GM12878 (cell line): ENCODE measurements around the gene RSPH1. TPM values are rescaled to one million over a fixed set of nuclear protein-coding genes. Genes with fewer than 3 reads are reported as not detected.

Experiments
- CEBPB ChIP-seq, 2 experiments: fragments of 150-350 bp in 1 of 2; IDR thresholded peaks; 2 replicates each; pipeline ENCODE4 v1.6.1; 2012 to 2014; ENCODE audit warnings: low read depth in 2 of 2, low read length in 2 of 2, borderline replicate concordance in 1 of 2, inconsistent platforms in 1 of 2
- E4F1 ChIP-seq: fragments of 450-650 bp; IDR thresholded peaks from 2 replicates; pipeline ENCODE4 v1.6.1; 2018; ENCODE audit warnings: borderline replicate concordance, mild to moderate bottlenecking; ENCODE audit not compliant: partially characterized antibody
- EP300 ChIP-seq, 2 experiments: fragments of 150-350 bp in 1 of 2; IDR thresholded peaks; 2 replicates each; pipeline ENCODE4 v1.6.1; 2011 to 2012; ENCODE audit warnings: low read depth in 2 of 2, low read length in 2 of 2, borderline replicate concordance in 1 of 2, improper control_type of control experiment in 1 of 2, inconsistent platforms in 1 of 2; ENCODE audit not compliant: control insufficient read depth in 1 of 2
- HCFC1 ChIP-seq: fragments of 150-350 bp; IDR thresholded peaks from 2 replicates; pipeline ENCODE4 v1.6.1; 2014; ENCODE audit warnings: low read length
- IKZF2 ChIP-seq, 2 experiments: fragments of 450-650 bp; IDR thresholded peaks; 2 replicates each; pipeline ENCODE4 v1.6.1; 2017; ENCODE audit warnings: mild to moderate bottlenecking in 2 of 2, moderate library complexity in 2 of 2
- JUNB ChIP-seq: IDR thresholded peaks from 2 replicates; pipeline ENCODE4 v1.6.1; 2016; ENCODE audit warnings: antibody characterized with exemption, mild to moderate bottlenecking
- MEF2A ChIP-seq: IDR thresholded peaks from 2 replicates; pipeline ENCODE4 v1.6.1; 2011; ENCODE audit warnings: low read depth, mild to moderate bottlenecking, low read length, moderate library complexity; ENCODE audit not compliant: insufficient read depth
- MTA3 ChIP-seq: IDR thresholded peaks from 2 replicates; pipeline ENCODE4 v1.6.1; 2012; ENCODE audit warnings: low read length, inconsistent platforms, borderline replicate concordance
- MXI1 ChIP-seq: fragments of 150-350 bp; IDR thresholded peaks from 2 replicates; pipeline ENCODE4 v1.6.1; 2011; ENCODE audit warnings: low read depth, mild to moderate bottlenecking, inconsistent platforms, low read length, improper control_type of control experiment
- NR2F1 ChIP-seq: fragments of 450-650 bp; conservative IDR thresholded peaks from 2 replicates; pipeline ENCODE4 v1.6.1; 2017; ENCODE audit warnings: mild to moderate bottlenecking
- RAD51 ChIP-seq: fragments of 450-650 bp; IDR thresholded peaks from 2 replicates; pipeline ENCODE4 v1.6.1; 2016; ENCODE audit warnings: moderate library complexity, mild to moderate bottlenecking, inconsistent platforms
- SMAD1 ChIP-seq: fragments of 450-650 bp; IDR thresholded peaks from 2 replicates; pipeline ENCODE4 v1.6.1; 2018; ENCODE audit warnings: mild to moderate bottlenecking, low read depth; ENCODE audit not compliant: partially characterized antibody
- SP1 ChIP-seq: IDR thresholded peaks from one replicate; pipeline ENCODE4 v1.6.1; 2011; ENCODE audit warnings: low read depth, low read length
- SREBF1 ChIP-seq: IDR thresholded peaks from 2 replicates; pipeline ENCODE4 v1.6.1; 2012; ENCODE audit warnings: mild to moderate bottlenecking, low read length
- ZBTB11 ChIP-seq: fragments of 450-650 bp; formaldehyde crosslinking; IDR thresholded peaks from 2 replicates; pipeline ENCODE4 v1.5.0; 2022; ENCODE audit warnings: mild to moderate bottlenecking, missing genetic modification characterization
- polyA plus RNA-seq, 11 experiments: library from polyadenylated mRNA; depleted of rRNA in 4 of 11; unstranded in 6 of 11; stranded (reverse) in 5 of 11; fragments of >200 nt; fragmentation: Nextera tagmentation in 4 of 11; fragmentation: Illumina TruSeq in 1 of 11; extraction: Ambion mirVana in 4 of 11; extraction: Trizol in 1 of 11; gene quantifications; 1 replicate in 1 of 11; 2 replicates in 10 of 11; pipeline versions ENCODE4 v1.2.1 to v1.2.3, GENCODE V29; 2011 to 2016; ENCODE audit warnings: inconsistent platforms in 2 of 11, missing spikeins in 2 of 11, low read depth in 1 of 11
- total RNA-seq, 4 experiments: library from RNA; depleted of rRNA in 3 of 4; stranded (reverse); fragments of >200 nt in 3 of 4; fragmentation: Illumina TruSeq in 1 of 4; extraction: Trizol in 1 of 4; gene quantifications; 2 replicates each; pipeline versions ENCODE4 v1.2.1 to v1.2.3, GENCODE V29; 2013 to 2021
- TF ChIP-seq, protein P1 (sequence below): fragments of 450-650 bp; IDR thresholded peaks from 2 replicates; pipeline ENCODE4 v1.6.1; 2017; ENCODE audit warnings: mild to moderate bottlenecking, low read depth, inconsistent platforms; ENCODE audit not compliant: poor library complexity, severe bottlenecking
- TF ChIP-seq, protein P2 (sequence below): fragments of 450-650 bp; IDR thresholded peaks from 2 replicates; pipeline ENCODE4 v1.6.1; 2017; ENCODE audit warnings: antibody characterized with exemption, mild to moderate bottlenecking, moderate library complexity

RSPH1 gene
- total and polyA plus RNA-seq, 10 of the 15 experiments (the other 5 are each of a cell fraction or from before 2014, with no cell fraction given) = 0.11 to 1.4 (median 0.38) TPM

- TF ChIP-seq, protein P1, sequence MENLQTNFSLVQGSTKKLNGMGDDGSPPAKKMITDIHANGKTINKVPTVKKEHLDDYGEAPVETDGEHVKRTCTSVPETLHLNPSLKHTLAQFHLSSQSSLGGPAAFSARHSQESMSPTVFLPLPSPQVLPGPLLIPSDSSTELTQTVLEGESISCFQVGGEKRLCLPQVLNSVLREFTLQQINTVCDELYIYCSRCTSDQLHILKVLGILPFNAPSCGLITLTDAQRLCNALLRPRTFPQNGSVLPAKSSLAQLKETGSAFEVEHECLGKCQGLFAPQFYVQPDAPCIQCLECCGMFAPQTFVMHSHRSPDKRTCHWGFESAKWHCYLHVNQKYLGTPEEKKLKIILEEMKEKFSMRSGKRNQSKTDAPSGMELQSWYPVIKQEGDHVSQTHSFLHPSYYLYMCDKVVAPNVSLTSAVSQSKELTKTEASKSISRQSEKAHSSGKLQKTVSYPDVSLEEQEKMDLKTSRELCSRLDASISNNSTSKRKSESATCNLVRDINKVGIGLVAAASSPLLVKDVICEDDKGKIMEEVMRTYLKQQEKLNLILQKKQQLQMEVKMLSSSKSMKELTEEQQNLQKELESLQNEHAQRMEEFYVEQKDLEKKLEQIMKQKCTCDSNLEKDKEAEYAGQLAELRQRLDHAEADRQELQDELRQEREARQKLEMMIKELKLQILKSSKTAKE = no peak
- TF ChIP-seq HCFC1 (peak; percentile 39), ZBTB11 (CRISPR knock-in tag) (no peak), JUNB (no peak), IKZF2 (IDR thresholded peaks at IDR 0.05) (no peak; a peak in 1 of 4 replicates), EP300 (IDR thresholded peaks at IDR 0.05; ENCODE audit: borderline replicate concordance in 1 of 2, control insufficient read depth in 1 of 2, low read depth in 2 of 2, low read length in 2 of 2) (no peak), SREBF1 (no peak), SMAD1 (no peak), MXI1 (peak; percentile 98), NR2F1 (peak; percentile 53; the same call in 1 of the 2 replicates), MEF2A (no peak), SP1 (peak; percentile 92), CEBPB (IDR thresholded peaks at IDR 0.05; ENCODE audit: borderline replicate concordance in 1 of 2, low read depth in 2 of 2, low read length in 2 of 2) (no peak), E4F1 (peak; percentile 68), MTA3 (no peak), RAD51 (no peak)
- TF ChIP-seq, protein P2, sequence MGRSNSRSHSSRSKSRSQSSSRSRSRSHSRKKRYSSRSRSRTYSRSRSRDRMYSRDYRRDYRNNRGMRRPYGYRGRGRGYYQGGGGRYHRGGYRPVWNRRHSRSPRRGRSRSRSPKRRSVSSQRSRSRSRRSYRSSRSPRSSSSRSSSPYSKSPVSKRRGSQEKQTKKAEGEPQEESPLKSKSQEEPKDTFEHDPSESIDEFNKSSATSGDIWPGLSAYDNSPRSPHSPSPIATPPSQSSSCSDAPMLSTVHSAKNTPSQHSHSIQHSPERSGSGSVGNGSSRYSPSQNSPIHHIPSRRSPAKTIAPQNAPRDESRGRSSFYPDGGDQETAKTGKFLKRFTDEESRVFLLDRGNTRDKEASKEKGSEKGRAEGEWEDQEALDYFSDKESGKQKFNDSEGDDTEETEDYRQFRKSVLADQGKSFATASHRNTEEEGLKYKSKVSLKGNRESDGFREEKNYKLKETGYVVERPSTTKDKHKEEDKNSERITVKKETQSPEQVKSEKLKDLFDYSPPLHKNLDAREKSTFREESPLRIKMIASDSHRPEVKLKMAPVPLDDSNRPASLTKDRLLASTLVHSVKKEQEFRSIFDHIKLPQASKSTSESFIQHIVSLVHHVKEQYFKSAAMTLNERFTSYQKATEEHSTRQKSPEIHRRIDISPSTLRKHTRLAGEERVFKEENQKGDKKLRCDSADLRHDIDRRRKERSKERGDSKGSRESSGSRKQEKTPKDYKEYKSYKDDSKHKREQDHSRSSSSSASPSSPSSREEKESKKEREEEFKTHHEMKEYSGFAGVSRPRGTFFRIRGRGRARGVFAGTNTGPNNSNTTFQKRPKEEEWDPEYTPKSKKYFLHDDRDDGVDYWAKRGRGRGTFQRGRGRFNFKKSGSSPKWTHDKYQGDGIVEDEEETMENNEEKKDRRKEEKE = no peak
These were observed at the start of gene RSPH1 (continued) for GRCh38 chr21:42496120-42496838.
